A673 (cell line): ENCODE data around the gene THOC5. TPM values are rescaled to one million over a fixed set of nuclear protein-coding genes. Genes with fewer than 3 reads are reported as not detected.

ENCODE experiments used
- BruUV-seq: library from RNA; stranded (reverse); fragments of 400-500 nt; replicated peaks from 2 replicates; lab custom pipeline; 2021; lab: Mats Ljungman, UMichigan
- CTCF ChIA-PET: fragments of 300-600 bp; sonication (Branson Sonifier 250); formaldehyde crosslinking; loops from one replicate; lab custom pipeline; 2022; ENCODE audit warnings: antibody characterized with exemption; lab: Charles Lee
- POLR2A ChIA-PET: fragments of 300-600 bp; sonication (Branson Sonifier 250); formaldehyde crosslinking; loops from one replicate; lab custom pipeline; 2022; ENCODE audit warnings: antibody characterized with exemption; ENCODE audit not compliant: low non-redundant PET; lab: Charles Lee
- DNase-seq: peaks from one replicate; pipeline ENCODE4 v3.0.0-alpha.2; 2015; ENCODE audit warnings: low spot score
- H3K27ac ChIP-seq: fragments of 200-600 bp; sonication (generic); 2 replicates; pipeline ENCODE4 v1.5.1; 2016; ENCODE audit warnings: mixed run types, low read depth, mild to moderate bottlenecking, mixed read lengths, antibody characterized with exemption, low read length; ENCODE audit not compliant: poor library complexity, severe bottlenecking
- H3K27me3 ChIP-seq: fragments of 200-600 bp; sonication (generic); replicated peaks from 2 replicates; pipeline ENCODE4 v1.6.1; 2017; ENCODE audit warnings: mixed run types, low read depth, mild to moderate bottlenecking, mixed read lengths, antibody characterized with exemption, low read length; ENCODE audit not compliant: insufficient read depth, poor library complexity
- H3K36me3 ChIP-seq: fragments of 200-600 bp; sonication (generic); 2 replicates; pipeline ENCODE4 v1.6.1; 2016; ENCODE audit warnings: mixed run types, mild to moderate bottlenecking, mixed read lengths, antibody characterized with exemption, low read length; ENCODE audit not compliant: insufficient read depth, poor library complexity, severe bottlenecking
- H3K4me1 ChIP-seq: fragments of 200-600 bp; sonication (generic); 2 replicates; pipeline ENCODE4 v1.6.1; 2017; ENCODE audit warnings: mixed run types, mild to moderate bottlenecking, mixed read lengths, antibody characterized with exemption, low read length; ENCODE audit not compliant: insufficient read depth, poor library complexity, severe bottlenecking
- H3K4me3 ChIP-seq: fragments of 200-600 bp; sonication (generic); 2 replicates; pipeline ENCODE4 v1.5.1; 2016; ENCODE audit warnings: low read depth, mixed run types, mild to moderate bottlenecking, mixed read lengths, low read length; ENCODE audit not compliant: poor library complexity, severe bottlenecking
- H3K9me3 ChIP-seq: fragments of 200-600 bp; sonication (generic); 2 replicates; pipeline ENCODE4 v1.6.1; 2016; ENCODE audit warnings: mixed run types, low read depth, mild to moderate bottlenecking, mixed read lengths, antibody characterized with exemption, low read length; ENCODE audit not compliant: poor library complexity, severe bottlenecking
- EZH2 ChIP-seq: fragments of 200-600 bp; sonication (generic); IDR thresholded peaks from 2 replicates; pipeline ENCODE4 v1.6.1; 2017; ENCODE audit warnings: borderline replicate concordance, low read depth, mild to moderate bottlenecking, mixed read lengths, antibody characterized with exemption, low read length; ENCODE audit not compliant: poor library complexity, severe bottlenecking
- intact Hi-C: fragments of 100-400 bp; cut with micrococcal nuclease; formaldehyde crosslinking; loops from one replicate; pipeline ENCODE4 v1.10.0; 2022; ENCODE audit not compliant: unreplicated experiment
- total RNA-seq: library from RNA; stranded (reverse); gene quantifications from 2 replicates; pipeline ENCODE4 v1.2.3, GENCODE V29; 2021
- TF ChIP-seq, protein P1 (sequence below): fragments of 300-800, 200-600 bp; sonication (generic); conservative IDR thresholded peaks from 2 replicates; pipeline ENCODE4 v1.5.1; 2017; ENCODE audit warnings: low read depth, mild to moderate bottlenecking, antibody characterized with exemption, low read length, moderate library complexity, mixed read lengths

THOC5 gene
- total RNA-seq, 1 experiment from 2014 or later: 101 TPM

- H3K27me3 ChIP-seq: no peaks in the 10 kb centered on the region
Measured at GRCh38 chr22:29473001-29473400, 80.6 kb downstream of the THOC5 start.

DNA sequence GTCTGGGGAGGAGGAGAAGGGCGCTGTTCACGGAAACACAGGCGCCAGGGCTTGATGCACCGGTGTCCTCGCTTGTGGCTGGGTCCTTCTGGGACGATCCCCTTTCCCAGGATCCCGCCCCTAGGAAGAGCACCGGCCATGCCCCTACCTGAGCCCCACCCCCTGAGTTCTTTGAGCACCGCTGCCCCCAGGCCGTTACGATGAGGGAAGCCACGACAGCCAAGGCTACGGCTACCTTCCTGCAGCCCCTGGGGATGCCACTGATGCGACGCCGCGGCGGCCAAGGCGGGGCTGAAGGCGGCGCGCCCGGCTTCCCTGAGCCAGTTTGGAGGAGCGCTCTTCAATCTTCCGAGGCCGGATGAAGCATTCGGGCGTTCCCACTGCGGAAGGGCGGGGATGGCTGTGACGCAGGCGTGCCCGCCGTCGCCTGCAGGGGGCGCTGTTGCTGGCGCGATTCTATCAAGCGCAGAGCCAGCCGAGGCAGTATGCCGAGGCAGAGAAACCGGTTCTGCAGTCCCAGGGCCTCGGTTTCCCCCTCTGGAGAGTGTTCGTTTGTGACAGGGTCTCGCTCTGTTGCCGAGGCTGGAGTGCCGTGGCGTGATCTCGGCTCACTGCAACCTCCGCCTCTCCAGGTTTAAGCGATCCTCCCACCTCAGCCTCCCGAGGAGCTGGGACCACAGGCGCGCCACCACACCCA is 83.2 kb downstream of the THOC5 start:
- H3K9me3 ChIP-seq: no peaks in the 10 kb centered on the region
- TF ChIP-seq EZH2: no peak
- TF ChIP-seq, protein P1, sequence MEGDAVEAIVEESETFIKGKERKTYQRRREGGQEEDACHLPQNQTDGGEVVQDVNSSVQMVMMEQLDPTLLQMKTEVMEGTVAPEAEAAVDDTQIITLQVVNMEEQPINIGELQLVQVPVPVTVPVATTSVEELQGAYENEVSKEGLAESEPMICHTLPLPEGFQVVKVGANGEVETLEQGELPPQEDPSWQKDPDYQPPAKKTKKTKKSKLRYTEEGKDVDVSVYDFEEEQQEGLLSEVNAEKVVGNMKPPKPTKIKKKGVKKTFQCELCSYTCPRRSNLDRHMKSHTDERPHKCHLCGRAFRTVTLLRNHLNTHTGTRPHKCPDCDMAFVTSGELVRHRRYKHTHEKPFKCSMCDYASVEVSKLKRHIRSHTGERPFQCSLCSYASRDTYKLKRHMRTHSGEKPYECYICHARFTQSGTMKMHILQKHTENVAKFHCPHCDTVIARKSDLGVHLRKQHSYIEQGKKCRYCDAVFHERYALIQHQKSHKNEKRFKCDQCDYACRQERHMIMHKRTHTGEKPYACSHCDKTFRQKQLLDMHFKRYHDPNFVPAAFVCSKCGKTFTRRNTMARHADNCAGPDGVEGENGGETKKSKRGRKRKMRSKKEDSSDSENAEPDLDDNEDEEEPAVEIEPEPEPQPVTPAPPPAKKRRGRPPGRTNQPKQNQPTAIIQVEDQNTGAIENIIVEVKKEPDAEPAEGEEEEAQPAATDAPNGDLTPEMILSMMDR: peak; percentile 92
- H3K36me3 ChIP-seq: no peaks in the 10 kb centered on the region
- H3K27me3 ChIP-seq: no peaks in the 10 kb centered on the region
- CTCF ChIA-PET: no interaction called here
- no peaks in the 10 kb centered on the region for H3K4me1 ChIP-seq
- POLR2A ChIA-PET: no interaction called here
- no peak overlapping the region for H3K27ac ChIP-seq
- peak; percentile 65 for DNase-seq
- BruUV-seq: no TSS peak
- intact Hi-C loops: no loop called here
- H3K4me3 ChIP-seq: no peak overlapping the region

More at GRCh38 chr22:29473001-29473400, 80.6 kb downstream of the THOC5 start:
- TF ChIP-seq EZH2: no peak
- TF ChIP-seq, protein P1: no peak
- ChIA-PET CTCF (no interaction called here), POLR2A (no interaction called here)
- peaks cover 5% of the 10 kb centered on the region for H3K4me1 ChIP-seq
- H3K4me3 ChIP-seq: no peak overlapping the region
- BruUV-seq: no TSS peak
- H3K9me3 ChIP-seq: no peaks in the 10 kb centered on the region
- intact Hi-C loops: no loop called here
- no peak for DNase-seq
- H3K27ac ChIP-seq: no peak overlapping the region
- H3K36me3 ChIP-seq: no peaks in the 10 kb centered on the region

GRCh38 chr22:29469755-29470154 is 83.8 kb downstream of the THOC5 start:
- DNase-seq: no peak
- ChIA-PET CTCF (no interaction called here), POLR2A (no interaction called here)
- no TSS peak for BruUV-seq
- Histone ChIP-seq H3K27me3 (no peaks in the 10 kb centered on the region), H3K27ac (no peak overlapping the region), H3K36me3 (no peaks in the 10 kb centered on the region), H3K9me3 (no peaks in the 10 kb centered on the region), H3K4me1 (no peaks in the 10 kb centered on the region), H3K4me3 (no peak overlapping the region)
- intact Hi-C loops: no loop called here
- TF ChIP-seq, protein P1: no peak
- no peak for TF ChIP-seq EZH2
